A673 (cell line): Measurements from ENCODE around the gene MAPK11. TPM values are rescaled to one million over a fixed set of nuclear protein-coding genes. Genes with fewer than 3 reads are reported as not detected.

Experiments used
- BruUV-seq: library from RNA; stranded (reverse); fragments of 400-500 nt; replicated peaks from 2 replicates; lab custom pipeline; 2021; lab: Mats Ljungman, UMichigan
- CTCF ChIA-PET: fragments of 300-600 bp; sonication (Branson Sonifier 250); formaldehyde crosslinking; loops from one replicate; lab custom pipeline; 2022; ENCODE audit warnings: antibody characterized with exemption; lab: Charles Lee
- POLR2A ChIA-PET: fragments of 300-600 bp; sonication (Branson Sonifier 250); formaldehyde crosslinking; loops from one replicate; lab custom pipeline; 2022; ENCODE audit warnings: antibody characterized with exemption; ENCODE audit not compliant: low non-redundant PET; lab: Charles Lee
- DNase-seq: peaks from one replicate; pipeline ENCODE4 v3.0.0-alpha.2; 2015; ENCODE audit warnings: low spot score
- H3K27ac ChIP-seq: fragments of 200-600 bp; sonication (generic); 2 replicates; pipeline ENCODE4 v1.5.1; 2016; ENCODE audit warnings: mixed run types, low read depth, mild to moderate bottlenecking, mixed read lengths, antibody characterized with exemption, low read length; ENCODE audit not compliant: poor library complexity, severe bottlenecking
- H3K27me3 ChIP-seq: fragments of 200-600 bp; sonication (generic); replicated peaks from 2 replicates; pipeline ENCODE4 v1.6.1; 2017; ENCODE audit warnings: mixed run types, low read depth, mild to moderate bottlenecking, mixed read lengths, antibody characterized with exemption, low read length; ENCODE audit not compliant: insufficient read depth, poor library complexity
- H3K36me3 ChIP-seq: fragments of 200-600 bp; sonication (generic); 2 replicates; pipeline ENCODE4 v1.6.1; 2016; ENCODE audit warnings: mixed run types, mild to moderate bottlenecking, mixed read lengths, antibody characterized with exemption, low read length; ENCODE audit not compliant: insufficient read depth, poor library complexity, severe bottlenecking
- H3K4me1 ChIP-seq: fragments of 200-600 bp; sonication (generic); 2 replicates; pipeline ENCODE4 v1.6.1; 2017; ENCODE audit warnings: mixed run types, mild to moderate bottlenecking, mixed read lengths, antibody characterized with exemption, low read length; ENCODE audit not compliant: insufficient read depth, poor library complexity, severe bottlenecking
- H3K4me3 ChIP-seq: fragments of 200-600 bp; sonication (generic); 2 replicates; pipeline ENCODE4 v1.5.1; 2016; ENCODE audit warnings: low read depth, mixed run types, mild to moderate bottlenecking, mixed read lengths, low read length; ENCODE audit not compliant: poor library complexity, severe bottlenecking
- H3K9me3 ChIP-seq: fragments of 200-600 bp; sonication (generic); 2 replicates; pipeline ENCODE4 v1.6.1; 2016; ENCODE audit warnings: mixed run types, low read depth, mild to moderate bottlenecking, mixed read lengths, antibody characterized with exemption, low read length; ENCODE audit not compliant: poor library complexity, severe bottlenecking
- CTCF ChIP-seq: fragments of 300-800, 200-600 bp; sonication (generic); conservative IDR thresholded peaks from 2 replicates; pipeline ENCODE4 v1.5.1; 2017; ENCODE audit warnings: low read depth, mild to moderate bottlenecking, antibody characterized with exemption, low read length, moderate library complexity, mixed read lengths
- EZH2 ChIP-seq: fragments of 200-600 bp; sonication (generic); IDR thresholded peaks from 2 replicates; pipeline ENCODE4 v1.6.1; 2017; ENCODE audit warnings: borderline replicate concordance, low read depth, mild to moderate bottlenecking, mixed read lengths, antibody characterized with exemption, low read length; ENCODE audit not compliant: poor library complexity, severe bottlenecking
- intact Hi-C: fragments of 100-400 bp; cut with micrococcal nuclease; formaldehyde crosslinking; loops from one replicate; pipeline ENCODE4 v1.10.0; 2022; ENCODE audit not compliant: unreplicated experiment
- total RNA-seq: library from RNA; stranded (reverse); gene quantifications from 2 replicates; pipeline ENCODE4 v1.2.3, GENCODE V29; 2021

The MAPK11 gene
- total RNA-seq, 1 experiment from 2014 or later, result 5.4 TPM

DNA sequence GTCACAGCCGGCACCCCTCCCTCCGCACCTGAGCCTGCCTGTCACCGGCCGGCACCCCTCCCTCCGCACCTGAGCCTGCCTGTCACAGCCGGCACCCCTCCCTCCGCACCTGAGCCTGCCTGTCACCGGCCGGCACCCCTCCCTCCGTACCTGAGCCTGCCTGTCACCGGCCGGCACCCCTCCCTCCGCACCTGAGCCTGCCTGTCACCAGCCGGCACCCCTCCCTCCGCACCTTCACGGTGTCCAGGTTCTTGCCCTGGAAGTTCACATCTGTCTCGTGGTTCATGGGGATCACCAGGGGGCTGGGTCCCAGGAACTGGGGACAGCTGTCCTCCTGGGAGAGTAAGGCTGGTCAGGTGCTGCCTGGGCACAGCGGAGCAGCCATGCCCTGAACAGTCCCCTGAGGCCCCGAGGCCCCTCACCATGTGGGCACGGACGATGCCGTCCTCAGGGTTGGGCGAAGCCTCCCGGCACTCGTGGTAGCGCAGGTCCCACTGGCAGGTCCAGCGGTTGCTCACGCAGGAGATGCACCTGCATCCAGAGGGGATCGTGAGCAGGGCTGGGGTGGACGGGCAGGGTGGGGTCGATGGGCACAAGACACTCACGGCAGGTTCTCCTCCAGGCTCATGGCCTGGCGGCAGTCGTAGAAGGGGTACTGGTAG is 15.5 kb upstream of the MAPK11 start:
- no peak for DNase-seq
- CTCF ChIA-PET, result no interaction called here
- no TSS peak for BruUV-seq
- Histone ChIP-seq H3K4me3 (no peak overlapping the region), H3K27ac (no peak overlapping the region), H3K27me3 (no peaks in the 10 kb centered on the region), H3K36me3 (peaks cover 88% of the 10 kb centered on the region), H3K9me3 (no peaks in the 10 kb centered on the region), H3K4me1 (no peaks in the 10 kb centered on the region)
- intact Hi-C loops, result no loop called here
- TF ChIP-seq EZH2 (no peak), CTCF (no peak)
- POLR2A ChIA-PET, result interaction anchor here (0.7 kb wide), 1 partner anchor 173 kb away, joined by 9 read pairs; no protein-coding TSS in a partner anchor

DNA sequence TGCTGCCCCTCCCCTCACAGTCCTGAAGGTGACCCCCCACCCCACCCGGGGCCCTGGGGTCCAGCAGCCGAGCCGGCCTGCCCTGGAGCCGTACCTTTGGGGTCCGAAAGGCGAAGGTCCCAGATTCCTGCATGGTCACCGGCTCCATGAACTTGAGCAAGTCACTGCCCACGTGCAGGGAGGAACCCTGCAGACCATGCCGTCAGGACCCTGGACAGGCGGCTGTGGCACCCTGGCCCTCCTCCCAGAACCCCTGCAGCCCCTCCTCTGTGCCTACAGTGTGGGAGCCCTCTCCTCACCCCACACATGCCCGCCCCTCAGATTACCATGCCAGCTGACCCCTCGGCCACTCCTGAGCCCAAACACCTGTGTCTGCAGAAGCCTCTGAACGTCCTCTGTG is 14.3 kb upstream of the MAPK11 start:
- TF ChIP-seq CTCF (no peak), EZH2 (no peak)
- Histone ChIP-seq H3K27me3 (no peaks in the 10 kb centered on the region), H3K4me3 (no peak overlapping the region), H3K27ac (no peak overlapping the region), H3K4me1 (no peaks in the 10 kb centered on the region), H3K36me3 (peaks cover 86% of the 10 kb centered on the region), H3K9me3 (no peaks in the 10 kb centered on the region)
- ChIA-PET POLR2A (no interaction called here), CTCF (no interaction called here)
- BruUV-seq, result no TSS peak
- DNase-seq, result no peak
- intact Hi-C loops, result no loop called here

- Histone ChIP-seq H3K36me3 (peaks cover 86% of the 10 kb centered on the region), H3K9me3 (no peaks in the 10 kb centered on the region), H3K4me3 (no peak overlapping the region), H3K27me3 (no peaks in the 10 kb centered on the region), H3K27ac (no peak overlapping the region), H3K4me1 (no peaks in the 10 kb centered on the region)
- ChIA-PET POLR2A (no interaction called here), CTCF (no interaction called here)
- intact Hi-C loops, result no loop called here
- no peak for DNase-seq
- no TSS peak for BruUV-seq
- TF ChIP-seq EZH2 (no peak), CTCF (no peak)
Measured at GRCh38 chr22:50283821-50284220, 13.6 kb upstream of the MAPK11 start.
